ENCODE results near the gene RCBTB1. TPM values are rescaled to one million over a fixed set of nuclear protein-coding genes. Genes with fewer than 3 reads are reported as not detected.

RCBTB1 gene
- total RNA-seq, 1 donor from 2014 or later: 22.6 TPM

DNA sequence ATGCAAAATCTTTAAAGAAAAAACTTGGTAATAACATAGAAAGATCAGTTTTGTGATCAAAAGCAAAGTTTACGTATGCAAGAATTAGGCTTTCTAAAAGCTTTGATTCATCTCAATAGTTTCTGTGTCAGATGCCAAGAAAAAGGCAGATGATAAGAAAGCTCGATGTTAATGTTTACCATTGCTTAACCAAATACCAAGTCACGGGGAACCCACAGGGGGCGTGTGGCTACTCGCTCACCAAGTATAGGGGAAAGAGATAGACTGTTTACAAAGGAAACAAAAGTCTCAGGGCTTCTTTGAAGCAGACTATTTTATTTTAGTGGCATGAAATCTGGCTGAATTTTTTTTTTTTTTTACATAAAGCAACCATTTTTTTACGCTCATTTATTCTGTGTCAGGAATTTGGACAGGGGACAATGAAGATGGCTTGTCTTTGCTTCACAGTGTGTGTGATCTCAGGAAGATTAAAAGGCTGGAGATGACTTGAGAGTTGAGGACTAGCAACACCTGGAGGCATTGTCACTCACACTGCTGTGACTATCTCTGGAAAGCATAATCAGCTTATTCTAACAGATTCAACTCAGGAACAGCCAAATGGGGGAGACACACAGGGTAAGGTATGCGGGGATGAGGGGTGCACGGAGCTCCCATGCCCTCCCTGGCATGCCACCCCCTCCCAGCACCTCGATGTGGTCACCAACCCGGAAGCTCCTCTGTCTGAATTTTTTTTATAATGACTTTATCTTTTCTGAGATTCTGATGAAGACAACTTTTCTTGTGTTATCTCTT is 24.9 kb downstream of the RCBTB1 start:
- POLR2A ChIA-PET: interaction anchor here (0.7 to 1.2 kb wide), 2 partner anchors 64 to 832 kb away, joined by 3 read pairs; partner anchors contain the start of gene PHF11
- Mint-ChIP-seq H3K36me3 (ENCODE audit: low read depth) (peaks cover 61% of the 10 kb centered on the region), H3K9me3 (no peaks in the 10 kb centered on the region), H3K27ac (no peak overlapping the region), H3K4me1 (no peaks in the 10 kb centered on the region), H3K4me3 (no peak overlapping the region), H3K27me3 (no peaks in the 10 kb centered on the region)
- intact Hi-C loops (cut with micrococcal nuclease): loop anchor here (5.0 kb wide), 1 partner anchor 33 kb away; no protein-coding TSS in a partner anchor
- TF ChIP-seq, protein P1, sequence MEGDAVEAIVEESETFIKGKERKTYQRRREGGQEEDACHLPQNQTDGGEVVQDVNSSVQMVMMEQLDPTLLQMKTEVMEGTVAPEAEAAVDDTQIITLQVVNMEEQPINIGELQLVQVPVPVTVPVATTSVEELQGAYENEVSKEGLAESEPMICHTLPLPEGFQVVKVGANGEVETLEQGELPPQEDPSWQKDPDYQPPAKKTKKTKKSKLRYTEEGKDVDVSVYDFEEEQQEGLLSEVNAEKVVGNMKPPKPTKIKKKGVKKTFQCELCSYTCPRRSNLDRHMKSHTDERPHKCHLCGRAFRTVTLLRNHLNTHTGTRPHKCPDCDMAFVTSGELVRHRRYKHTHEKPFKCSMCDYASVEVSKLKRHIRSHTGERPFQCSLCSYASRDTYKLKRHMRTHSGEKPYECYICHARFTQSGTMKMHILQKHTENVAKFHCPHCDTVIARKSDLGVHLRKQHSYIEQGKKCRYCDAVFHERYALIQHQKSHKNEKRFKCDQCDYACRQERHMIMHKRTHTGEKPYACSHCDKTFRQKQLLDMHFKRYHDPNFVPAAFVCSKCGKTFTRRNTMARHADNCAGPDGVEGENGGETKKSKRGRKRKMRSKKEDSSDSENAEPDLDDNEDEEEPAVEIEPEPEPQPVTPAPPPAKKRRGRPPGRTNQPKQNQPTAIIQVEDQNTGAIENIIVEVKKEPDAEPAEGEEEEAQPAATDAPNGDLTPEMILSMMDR (IDR thresholded peaks at IDR 0.05): no peak
- CTCF ChIA-PET: interaction anchor here (0.9 kb wide), 1 partner anchor 46 kb away, joined by 3 read pairs; no protein-coding TSS in a partner anchor
- DNase-seq (no peak), ATAC-seq (ENCODE audit: low read depth) (no peak)

DNA sequence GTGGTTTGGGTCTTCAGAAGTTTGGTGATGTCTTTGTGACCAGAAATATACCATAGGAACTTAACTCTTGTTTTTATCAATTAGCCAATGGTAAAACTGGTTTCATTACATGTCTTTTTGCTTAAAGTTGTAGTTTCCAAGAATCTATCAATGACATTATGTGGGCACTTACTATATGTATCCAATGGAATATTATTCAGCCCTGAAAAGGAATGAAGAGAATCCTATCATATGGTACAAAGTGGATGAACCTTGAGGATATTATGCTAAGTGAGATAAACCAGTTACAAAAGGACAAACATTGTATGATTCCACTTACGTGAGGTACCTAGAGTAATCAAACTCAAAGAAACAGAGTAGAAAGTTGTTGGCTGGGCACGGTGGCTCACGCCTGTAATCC is 26.4 kb downstream of the RCBTB1 start:
- Mint-ChIP-seq H3K27me3 (no peaks in the 10 kb centered on the region), H3K4me1 (no peaks in the 10 kb centered on the region), H3K9me3 (no peaks in the 10 kb centered on the region), H3K36me3 (ENCODE audit: low read depth) (peaks cover 61% of the 10 kb centered on the region), H3K27ac (no peak overlapping the region), H3K4me3 (no peak overlapping the region)
- no peak for ATAC-seq (ENCODE audit: low read depth)
- ChIA-PET POLR2A (interaction anchor here (1.2 kb wide), 1 partner anchor 63 kb away, joined by 3 read pairs; the partner anchor contains the start of gene PHF11), CTCF (no interaction called here)
- no peak for DNase-seq
- intact Hi-C loops (cut with micrococcal nuclease): no loop called here
- TF ChIP-seq, protein P1 (IDR thresholded peaks at IDR 0.05): no peak

DNA sequence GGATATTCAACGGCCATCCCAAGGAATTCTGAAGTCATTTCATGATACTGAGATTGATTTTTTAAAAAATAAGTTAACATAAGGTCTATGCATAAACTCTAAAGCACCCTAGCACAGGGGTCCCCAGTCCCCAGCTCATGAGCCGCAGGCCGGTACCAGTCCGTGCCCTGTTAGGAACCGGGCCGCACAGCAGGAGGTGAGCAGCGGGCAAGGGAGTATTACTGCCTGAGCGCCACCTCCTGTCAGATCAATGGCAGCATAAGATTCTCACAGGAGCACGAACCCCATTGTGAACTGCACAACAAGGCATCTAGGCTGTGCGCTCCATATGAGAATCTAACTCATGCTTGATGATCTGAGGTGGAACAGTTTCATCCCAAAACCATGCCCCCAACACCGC is 31.0 kb downstream of the RCBTB1 start:
- ATAC-seq (ENCODE audit: low read depth) (no peak), DNase-seq (no peak)
- H3K27ac Mint-ChIP-seq: no peak overlapping the region
- intact Hi-C loops (cut with micrococcal nuclease): loop anchor here (2.0 kb wide), 1 partner anchor 16 kb away; no protein-coding TSS in a partner anchor
- H3K36me3 Mint-ChIP-seq (ENCODE audit: low read depth): peaks cover 64% of the 10 kb centered on the region
- H3K4me3 Mint-ChIP-seq: no peak overlapping the region
- ChIA-PET POLR2A (no interaction called here), CTCF (no interaction called here)
- H3K27me3 Mint-ChIP-seq: no peaks in the 10 kb centered on the region
- no peaks in the 10 kb centered on the region for H3K9me3 Mint-ChIP-seq
- H3K4me1 Mint-ChIP-seq: peaks cover 2% of the 10 kb centered on the region
- TF ChIP-seq, protein P1 (IDR thresholded peaks at IDR 0.05): no peak

- POLR2A ChIA-PET: no interaction called here
- Mint-ChIP-seq H3K9me3 (no peaks in the 10 kb centered on the region), H3K36me3 (ENCODE audit: low read depth) (peaks cover 64% of the 10 kb centered on the region), H3K27me3 (no peaks in the 10 kb centered on the region), H3K4me1 (peaks cover 2% of the 10 kb centered on the region), H3K27ac (no peak overlapping the region), H3K4me3 (no peak overlapping the region)
- no peak for DNase-seq
- TF ChIP-seq, protein P1 (IDR thresholded peaks at IDR 0.05): no peak
- ATAC-seq (ENCODE audit: low read depth): no peak
- CTCF ChIA-PET: no interaction called here
- intact Hi-C loops (cut with micrococcal nuclease): loop anchor here (2.0 kb wide), 1 partner anchor 17 kb away; no protein-coding TSS in a partner anchor
Observed at GRCh38 chr13:49553888-49554287, 31.5 kb downstream of the RCBTB1 start.

GRCh38 chr13:49550942-49551644 is 34.3 kb downstream of the RCBTB1 start:
- intact Hi-C loops (cut with micrococcal nuclease): no loop called here
- no peak for DNase-seq
- no peak overlapping the region for H3K4me3 Mint-ChIP-seq
- H3K27me3 Mint-ChIP-seq: no peaks in the 10 kb centered on the region
- H3K4me1 Mint-ChIP-seq: peaks cover 3% of the 10 kb centered on the region
- ChIA-PET POLR2A (interaction anchor here (0.6 kb wide), 1 partner anchor 16 kb away, joined by 6 read pairs; no protein-coding TSS in a partner anchor), CTCF (no interaction called here)
- ATAC-seq (ENCODE audit: low read depth): no peak
- H3K36me3 Mint-ChIP-seq (ENCODE audit: low read depth): peaks cover 69% of the 10 kb centered on the region
- TF ChIP-seq, protein P1 (IDR thresholded peaks at IDR 0.05): no peak
- no peaks in the 10 kb centered on the region for H3K9me3 Mint-ChIP-seq
- no peak overlapping the region for H3K27ac Mint-ChIP-seq
